Measurements from ENCODE around the gene ANKRD30A.

GRCh38 chr10:37390926-37391325 is 265.5 kb downstream of the ANKRD30A start:
- TF ChIP-seq CTCF (IDR thresholded peaks at IDR 0.05 in 8 of 11, conservative IDR thresholded peaks at IDR 0.05 in 3 of 11) (no peak), POLR2A (IDR thresholded peaks at IDR 0.05) (no peak), POLR2AphosphoS5 (IDR thresholded peaks at IDR 0.05) (no peak)
